ENCODE results near the gene GALNTL6.

DNA sequence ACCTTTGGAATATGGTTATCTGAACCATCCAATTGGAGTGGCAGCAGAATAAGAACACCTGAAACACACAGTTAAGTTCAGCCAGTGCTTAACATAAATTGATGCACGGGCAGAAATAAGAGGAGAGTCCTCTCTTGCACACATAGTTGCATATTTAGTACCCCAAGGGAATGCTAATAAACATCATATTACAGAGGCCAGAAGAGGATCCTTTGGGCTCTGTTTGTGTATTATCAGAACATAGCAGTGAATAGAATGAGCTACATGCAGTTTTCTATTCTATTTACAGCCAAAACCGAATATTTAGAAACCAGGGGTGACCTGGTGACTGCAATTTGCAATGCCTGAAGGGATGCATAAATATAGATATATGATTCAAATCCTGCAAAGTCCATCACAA, 1054.6 kb downstream of the GALNTL6 start:
- TF ChIP-seq EZH2 (IDR thresholded peaks at IDR 0.05; ENCODE audit: low read depth) (no peak), CTCF (conservative IDR thresholded peaks at IDR 0.05) (no peak)
